ENCODE results near the gene MCOLN1. TPM values are rescaled to one million over a fixed set of nuclear protein-coding genes. Genes with fewer than 3 reads are reported as not detected.
A peak's percentile ranks its signal among the peaks of the same experiment; 100 is the strongest.

The MCOLN1 gene
- total RNA-seq, 1 donor from 2014 or later, result 24.4 TPM

DNA sequence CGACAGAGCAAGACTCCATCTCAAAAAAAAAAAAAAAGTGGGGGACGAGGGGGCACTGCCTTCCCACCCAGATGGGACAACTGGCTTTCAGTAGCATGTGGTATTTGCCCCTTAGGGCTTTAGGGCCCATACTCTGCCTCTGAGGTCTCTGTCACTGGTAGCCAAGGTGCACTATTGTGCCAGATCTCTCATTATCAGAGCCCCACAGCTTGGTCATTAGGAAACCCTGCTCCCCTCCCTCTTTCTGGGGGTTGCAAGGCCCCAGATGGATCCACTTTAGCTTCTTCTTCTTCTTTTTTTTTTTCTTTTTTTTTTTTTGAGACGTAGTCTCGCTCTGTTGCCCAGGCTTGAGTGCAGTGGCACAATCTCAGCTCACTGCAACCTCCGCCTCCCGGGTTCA, 17.7 kb upstream of the MCOLN1 start:
- no peak overlapping the region for H3K4me3 Mint-ChIP-seq
- H3K27ac Mint-ChIP-seq (ENCODE audit: unreplicated experiment), result no peak overlapping the region
- H3K36me3 Mint-ChIP-seq (ENCODE audit: low read depth), result no peaks in the 10 kb centered on the region
- peaks cover 35% of the 10 kb centered on the region for H3K27me3 Mint-ChIP-seq (ENCODE audit: low read depth)
- DNase-seq (ENCODE audit: low read depth, low spot score), result no peak
- peaks cover 7% of the 10 kb centered on the region for H3K4me1 Mint-ChIP-seq
- TF ChIP-seq, protein P1, sequence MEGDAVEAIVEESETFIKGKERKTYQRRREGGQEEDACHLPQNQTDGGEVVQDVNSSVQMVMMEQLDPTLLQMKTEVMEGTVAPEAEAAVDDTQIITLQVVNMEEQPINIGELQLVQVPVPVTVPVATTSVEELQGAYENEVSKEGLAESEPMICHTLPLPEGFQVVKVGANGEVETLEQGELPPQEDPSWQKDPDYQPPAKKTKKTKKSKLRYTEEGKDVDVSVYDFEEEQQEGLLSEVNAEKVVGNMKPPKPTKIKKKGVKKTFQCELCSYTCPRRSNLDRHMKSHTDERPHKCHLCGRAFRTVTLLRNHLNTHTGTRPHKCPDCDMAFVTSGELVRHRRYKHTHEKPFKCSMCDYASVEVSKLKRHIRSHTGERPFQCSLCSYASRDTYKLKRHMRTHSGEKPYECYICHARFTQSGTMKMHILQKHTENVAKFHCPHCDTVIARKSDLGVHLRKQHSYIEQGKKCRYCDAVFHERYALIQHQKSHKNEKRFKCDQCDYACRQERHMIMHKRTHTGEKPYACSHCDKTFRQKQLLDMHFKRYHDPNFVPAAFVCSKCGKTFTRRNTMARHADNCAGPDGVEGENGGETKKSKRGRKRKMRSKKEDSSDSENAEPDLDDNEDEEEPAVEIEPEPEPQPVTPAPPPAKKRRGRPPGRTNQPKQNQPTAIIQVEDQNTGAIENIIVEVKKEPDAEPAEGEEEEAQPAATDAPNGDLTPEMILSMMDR (conservative IDR thresholded peaks at IDR 0.05), result no peak
- no peaks in the 10 kb centered on the region for H3K9me3 Mint-ChIP-seq

DNA sequence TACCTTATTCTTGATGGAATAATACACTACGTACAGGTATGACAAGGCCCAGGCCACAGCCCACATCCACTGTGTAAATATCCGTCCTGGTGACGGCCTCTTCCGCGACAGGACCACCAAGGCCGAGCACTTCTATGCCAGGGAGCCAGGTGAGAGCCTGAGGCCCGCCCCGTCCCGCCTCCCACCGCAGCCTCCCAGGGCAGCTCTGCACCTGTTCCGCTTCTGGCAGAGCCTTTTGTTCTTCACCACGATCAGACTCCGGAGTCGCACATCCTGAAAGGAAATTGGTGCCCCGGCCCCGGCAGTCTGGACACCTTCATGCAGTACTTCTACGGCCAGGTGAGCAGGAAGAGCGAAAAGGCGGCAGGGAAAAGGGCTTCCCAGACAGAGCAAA, 17.1 kb upstream of the MCOLN1 start:
- Mint-ChIP-seq H3K4me1 (peaks cover 7% of the 10 kb centered on the region), H3K27ac (ENCODE audit: unreplicated experiment) (no peak overlapping the region), H3K9me3 (no peaks in the 10 kb centered on the region), H3K36me3 (ENCODE audit: low read depth) (no peaks in the 10 kb centered on the region), H3K4me3 (peak overlapping the region; percentile 27), H3K27me3 (ENCODE audit: low read depth) (peaks cover 33% of the 10 kb centered on the region)
- no peak for DNase-seq (ENCODE audit: low read depth, low spot score)
- TF ChIP-seq, protein P1 (conservative IDR thresholded peaks at IDR 0.05), result no peak

DNA sequence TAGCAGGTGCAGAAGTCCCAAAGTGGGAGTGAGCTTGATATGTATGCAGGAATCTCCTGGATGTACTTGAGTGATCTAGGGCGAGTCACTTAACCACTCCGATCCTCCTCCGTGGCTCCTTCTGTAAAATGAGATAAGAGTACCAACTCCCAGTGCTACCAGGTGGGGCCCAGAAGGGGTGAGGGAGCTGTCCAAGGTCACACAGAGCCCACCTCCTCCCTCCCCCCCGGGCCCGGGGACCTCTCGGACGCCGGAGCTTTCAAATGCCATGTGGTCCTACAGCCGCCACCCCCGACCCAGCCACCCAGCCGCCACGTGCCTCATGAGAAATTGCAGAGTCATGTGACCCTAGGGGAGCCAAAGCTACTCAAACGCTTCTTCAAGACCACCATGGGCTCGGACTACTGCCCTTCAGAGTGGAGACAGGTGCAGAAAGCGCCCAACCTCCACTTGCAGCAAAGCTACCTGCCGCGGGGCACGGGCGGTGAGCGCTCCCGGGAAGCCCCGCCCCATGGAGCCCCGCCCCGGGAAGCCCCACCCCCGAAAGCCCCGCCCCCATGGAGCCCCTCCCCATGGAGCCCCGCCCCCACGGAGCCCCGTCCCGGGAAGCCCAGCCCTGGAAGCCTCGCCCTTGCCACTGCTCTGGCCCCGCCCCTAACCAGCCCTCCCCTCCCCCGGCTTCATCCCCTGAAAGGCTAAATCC, 16.6 kb upstream of the MCOLN1 start:
- peaks cover 31% of the 10 kb centered on the region for H3K27me3 Mint-ChIP-seq (ENCODE audit: low read depth)
- peak overlapping the region; percentile 27 for H3K4me3 Mint-ChIP-seq
- peaks cover 7% of the 10 kb centered on the region for H3K4me1 Mint-ChIP-seq
- TF ChIP-seq, protein P1 (conservative IDR thresholded peaks at IDR 0.05), result no peak
- DNase-seq (ENCODE audit: low read depth, low spot score), result peak; percentile 45
- H3K36me3 Mint-ChIP-seq (ENCODE audit: low read depth), result no peaks in the 10 kb centered on the region
- no peak overlapping the region for H3K27ac Mint-ChIP-seq (ENCODE audit: unreplicated experiment)
- H3K9me3 Mint-ChIP-seq, result no peaks in the 10 kb centered on the region

DNA sequence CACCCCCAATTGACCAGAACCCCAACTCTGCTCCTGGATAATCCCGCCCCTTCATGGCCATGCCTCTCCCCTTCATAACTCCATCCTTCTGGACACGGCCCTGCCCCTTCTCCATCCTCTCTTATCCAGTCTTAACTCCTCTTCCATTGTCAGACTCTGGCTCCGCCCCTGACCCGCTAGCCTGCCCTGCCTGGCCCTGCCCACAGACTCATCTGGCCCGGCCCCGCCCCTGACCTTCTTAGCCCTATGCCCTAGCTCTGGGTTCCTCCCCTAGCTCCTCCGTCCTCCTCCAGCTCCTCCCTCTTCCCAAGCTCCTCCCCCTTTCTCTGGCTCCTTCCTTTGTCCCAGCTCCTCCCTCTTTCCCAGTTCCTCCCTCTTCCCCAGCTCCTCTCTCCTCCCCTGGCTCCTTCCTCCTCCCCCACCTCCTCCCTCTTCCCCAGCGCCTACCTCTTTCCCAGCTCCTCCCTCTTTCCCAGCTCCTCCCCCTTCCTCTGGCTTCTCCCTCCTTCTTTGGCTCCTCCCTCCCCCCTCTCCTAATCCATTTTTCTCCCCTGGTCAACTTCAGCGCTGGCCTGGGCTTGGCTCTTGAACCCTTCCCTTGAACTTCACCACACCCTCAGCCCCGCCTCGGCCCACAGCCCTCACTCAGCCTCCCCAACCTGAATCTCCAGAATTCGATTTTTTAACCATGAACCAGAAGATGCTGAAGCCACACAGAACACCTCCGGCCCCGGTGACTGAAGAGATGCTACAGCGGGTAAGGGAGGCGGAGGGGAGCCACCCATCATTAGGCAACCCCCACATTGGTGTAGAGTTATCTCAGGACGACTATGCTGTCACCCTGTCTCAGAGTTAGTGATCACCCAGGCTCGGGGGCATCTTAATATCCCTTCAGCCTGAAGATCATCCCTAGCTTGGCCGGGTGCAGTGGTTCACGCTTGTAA, 15.8 kb upstream of the MCOLN1 start:
- H3K4me3 Mint-ChIP-seq, result peak overlapping the region; percentile 23
- peak; percentile 64 for DNase-seq (ENCODE audit: low read depth, low spot score)
- H3K4me1 Mint-ChIP-seq, result peaks cover 7% of the 10 kb centered on the region
- H3K9me3 Mint-ChIP-seq, result no peaks in the 10 kb centered on the region
- H3K27me3 Mint-ChIP-seq (ENCODE audit: low read depth), result peaks cover 26% of the 10 kb centered on the region
- no peaks in the 10 kb centered on the region for H3K36me3 Mint-ChIP-seq (ENCODE audit: low read depth)
- TF ChIP-seq, protein P1 (conservative IDR thresholded peaks at IDR 0.05), result no peak
- no peak overlapping the region for H3K27ac Mint-ChIP-seq (ENCODE audit: unreplicated experiment)

DNA sequence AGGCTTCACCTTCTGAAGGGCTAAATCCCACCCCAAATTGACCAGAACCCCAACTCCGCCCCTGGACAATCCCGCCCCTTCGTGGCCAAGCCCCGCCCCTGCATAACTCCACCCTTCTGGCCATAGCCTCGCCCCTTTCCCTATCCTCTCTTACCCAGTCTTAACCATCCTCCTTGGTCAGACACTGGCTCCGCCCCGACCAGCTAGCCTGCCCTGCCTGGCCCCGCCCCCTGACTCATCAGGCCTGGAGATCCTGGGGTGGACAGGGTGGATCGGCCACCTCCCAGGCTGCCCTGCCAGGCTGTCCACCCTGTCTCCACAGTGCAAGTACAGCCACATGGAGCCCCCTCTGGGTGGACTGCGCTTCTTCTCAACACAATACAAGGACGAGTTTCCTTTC, 14.5 kb upstream of the MCOLN1 start:
- Mint-ChIP-seq H3K4me3 (peak overlapping the region; percentile 31), H3K27me3 (ENCODE audit: low read depth) (peaks cover 19% of the 10 kb centered on the region), H3K27ac (ENCODE audit: unreplicated experiment) (no peak overlapping the region), H3K9me3 (no peaks in the 10 kb centered on the region), H3K36me3 (ENCODE audit: low read depth) (no peaks in the 10 kb centered on the region), H3K4me1 (peaks cover 7% of the 10 kb centered on the region)
- peak; percentile 55 for DNase-seq (ENCODE audit: low read depth, low spot score)
- TF ChIP-seq, protein P1 (conservative IDR thresholded peaks at IDR 0.05), result no peak

Data from neural crest cell (in vitro differentiated cells).